CD14-positive monocyte (primary cell): Measurements from ENCODE around the gene COBLL1. TPM values are rescaled to one million over a fixed set of nuclear protein-coding genes. Genes with fewer than 3 reads are reported as not detected.

Experiments
- DNase-seq, 3 donors: peaks; one replicate each; pipeline ENCODE4 v3.0.0-alpha.2; 2011 to 2022
- H2AFZ ChIP-seq: 2 replicates; pipeline ENCODE4 v1.6.0; 2012; ENCODE audit warnings: mild to moderate bottlenecking, low read depth, low read length, inconsistent platforms; ENCODE audit not compliant: insufficient read depth, poor library complexity, severe bottlenecking
- H3K27ac ChIP-seq, 2 donors: 1 replicate in 1 of 2; 2 replicates in 1 of 2; pipeline ENCODE4 v1.5.1; 2012 to 2013; ENCODE audit warnings: low read length in 2 of 2, control low read depth in 1 of 2, inconsistent platforms in 1 of 2, low read depth in 1 of 2, mild to moderate bottlenecking in 1 of 2
- H3K27me3 ChIP-seq, 2 donors: one replicate each; pipeline versions ENCODE4 v1.6.0 to v1.6.1; 2011 to 2013; ENCODE audit warnings: low read length in 2 of 2; ENCODE audit not compliant: control insufficient read depth in 2 of 2, insufficient read depth in 2 of 2
- H3K36me3 ChIP-seq, 2 donors: replicated peaks in 1 of 2; 1 replicate in 1 of 2; 2 replicates in 1 of 2; pipeline versions ENCODE4 v1.5.1 to v1.6.1; 2012 to 2013; ENCODE audit warnings: low read length in 2 of 2, control low read depth in 1 of 2, inconsistent platforms in 1 of 2, mild to moderate bottlenecking in 1 of 2; ENCODE audit not compliant: insufficient read depth in 2 of 2, control insufficient read depth in 1 of 2
- H3K4me1 ChIP-seq, 2 donors: 1 replicate in 1 of 2; 2 replicates in 1 of 2; pipeline versions ENCODE4 v1.5.1 to v1.6.1; 2012 to 2013; ENCODE audit warnings: low read length in 2 of 2, control low read depth in 1 of 2, inconsistent platforms in 1 of 2, mild to moderate bottlenecking in 1 of 2, moderate library complexity in 1 of 2; ENCODE audit not compliant: insufficient read depth in 2 of 2, control insufficient read depth in 1 of 2
- H3K4me2 ChIP-seq: replicated peaks from 2 replicates; pipeline ENCODE3; 2012; ENCODE audit warnings: low read length, moderate library complexity, mild to moderate bottlenecking; ENCODE audit not compliant: poor library complexity, severe bottlenecking; ENCODE audit errors: extremely low read depth
- H3K4me3 ChIP-seq, 3 experiments: fragments of 200-600 bp in 1 of 3; sonication (generic) in 1 of 3; replicated peaks in 1 of 3; 1 replicate in 2 of 3; 2 replicates in 1 of 3; pipeline ENCODE4 v1.5.1; 2011 to 2013; ENCODE audit warnings: low read length in 3 of 3, mild to moderate bottlenecking in 3 of 3, control low read depth in 2 of 3, low read depth in 2 of 3, inconsistent platforms in 1 of 3, moderate library complexity in 1 of 3
- H3K79me2 ChIP-seq: 2 replicates; pipeline ENCODE4 v1.6.0; 2012; ENCODE audit warnings: mild to moderate bottlenecking, control low read depth, inconsistent platforms, low read length, moderate library complexity; ENCODE audit not compliant: insufficient read depth
- H3K9ac ChIP-seq: 2 replicates; pipeline ENCODE4 v1.6.0; 2017; ENCODE audit warnings: low read length, mild to moderate bottlenecking; ENCODE audit not compliant: insufficient read depth, poor library complexity, severe bottlenecking
- H3K9me3 ChIP-seq, 2 donors: replicated peaks in 1 of 2; 1 replicate in 1 of 2; 2 replicates in 1 of 2; pipeline versions ENCODE4 v1.5.1 to v1.6.1; 2012 to 2013; ENCODE audit warnings: low read length in 2 of 2, control low read depth in 1 of 2; ENCODE audit not compliant: control insufficient read depth in 1 of 2, insufficient read depth in 1 of 2
- H4K20me1 ChIP-seq: 2 replicates; pipeline ENCODE4 v1.6.0; 2012; ENCODE audit warnings: mild to moderate bottlenecking, low read length, control low read depth, moderate library complexity; ENCODE audit not compliant: insufficient read depth
- H3K27ac Mint-ChIP-seq, 7 donors: one replicate each; pipeline ENCODE4 v1.8.0; 2020; ENCODE audit warnings: mild to moderate bottlenecking in 7 of 7, mixed read lengths in 7 of 7, moderate library complexity in 6 of 7, inconsistent platforms in 2 of 7
- H3K27me3 Mint-ChIP-seq, 3 donors: one replicate each; pipeline ENCODE4 v1.8.0; 2021 to 2022; ENCODE audit warnings: low read depth in 3 of 3, mild to moderate bottlenecking in 3 of 3, mixed read lengths in 3 of 3, moderate library complexity in 3 of 3, inconsistent platforms in 1 of 3
- H3K36me3 Mint-ChIP-seq, 2 donors: one replicate each; pipeline ENCODE4 v1.8.0; 2020; ENCODE audit warnings: mixed read lengths in 2 of 2, inconsistent platforms in 1 of 2, mild to moderate bottlenecking in 1 of 2
- H3K4me1 Mint-ChIP-seq: one replicate; pipeline ENCODE4 v1.8.0; 2020; ENCODE audit warnings: mild to moderate bottlenecking, mixed read lengths
- H3K4me3 Mint-ChIP-seq, 2 donors: one replicate each; pipeline ENCODE4 v1.8.0; 2020; ENCODE audit warnings: mild to moderate bottlenecking in 2 of 2, mixed read lengths in 2 of 2, moderate library complexity in 1 of 2
- H3K9me3 Mint-ChIP-seq, 7 donors: one replicate each; pipeline ENCODE4 v1.8.0; 2020 to 2022; ENCODE audit warnings: mixed read lengths in 7 of 7, mild to moderate bottlenecking in 6 of 7, moderate library complexity in 6 of 7, inconsistent platforms in 2 of 7
- WGBS: methylation state at CpG from one replicate; pipeline ENCODE4 v1.1.5; 2013; ENCODE audit warnings: missing lambda C conversion rate; ENCODE audit not compliant: insufficient coverage; 5-methylcytosine and 5-hydroxymethylcytosine counted together
- intact Hi-C, 2 donors: fragments of 100-400 bp; cut with micrococcal nuclease; formaldehyde crosslinking; loops; one replicate each; pipeline versions ENCODE4 v1.15.0 to v1.15.1; 2023
- polyA plus RNA-seq, 3 donors: library from polyadenylated mRNA; depleted of rRNA in 1 of 3; unstranded in 2 of 3; stranded (reverse) in 1 of 3; fragments of 300-500 nt in 2 of 3; fragments of >200 nt in 1 of 3; fragmentation: Illumina TruSeq in 2 of 3; gene quantifications; 1 replicate in 2 of 3; 2 replicates in 1 of 3; pipeline ENCODE4 v1.2.3, GENCODE V29; 2012 to 2021
- TF ChIP-seq, protein P1 (sequence below): fragments of 200-600 bp; IDR thresholded peaks from one replicate; pipeline ENCODE4 v1.8.0; 2022; ENCODE audit warnings: antibody characterized with exemption, mild to moderate bottlenecking

Gene COBLL1
- polyA plus RNA-seq, 3 donors = 0.18 to 0.54 (median 0.24) TPM

DNA sequence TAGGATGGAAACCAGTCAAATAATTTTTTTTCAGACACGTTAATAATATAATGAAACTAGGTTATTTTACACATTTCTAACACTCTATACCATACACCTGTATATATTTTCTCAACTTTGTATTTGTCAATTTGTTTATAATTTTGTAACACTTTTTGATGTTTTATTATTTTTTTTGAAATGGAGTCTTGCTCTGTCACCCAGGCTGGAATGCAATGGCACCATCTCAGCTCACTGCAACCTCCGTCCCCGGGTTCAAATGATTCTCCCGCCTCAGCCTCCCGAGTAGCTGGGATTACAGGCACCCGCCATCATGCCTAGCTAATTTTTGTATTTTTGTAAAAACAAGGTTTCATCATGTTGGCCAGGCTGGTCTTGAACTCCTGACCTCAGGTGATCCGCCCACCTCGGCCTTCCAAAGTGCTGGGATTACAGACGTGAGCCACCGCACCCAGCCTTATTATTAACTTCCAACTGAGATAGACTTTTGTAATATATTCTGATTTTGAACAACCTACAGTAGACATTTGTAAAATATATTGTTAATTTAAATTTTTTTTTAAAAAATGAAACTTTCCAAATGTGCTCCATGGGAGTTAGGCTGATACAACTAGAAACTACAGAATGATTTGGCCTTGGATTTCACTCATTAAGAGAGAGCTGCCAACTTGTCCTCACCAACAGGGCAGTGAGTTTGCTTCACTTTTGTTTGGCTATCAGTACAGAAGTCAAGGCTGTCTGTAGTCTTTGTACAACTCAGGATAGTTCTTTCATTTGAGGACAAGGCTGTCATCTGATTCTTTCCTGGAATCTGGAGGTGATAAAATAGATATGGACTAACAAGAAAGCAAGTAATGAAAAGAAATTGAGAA lies 33.9 kb upstream of the COBLL1 start:
- Histone ChIP-seq H3K27me3 (no peaks in the 10 kb centered on the region), H3K4me1 (no peaks in the 10 kb centered on the region), H2AFZ (no peak overlapping the region), H4K20me1 (no peaks in the 10 kb centered on the region), H3K4me3 (no peak overlapping the region), H3K9ac (no peak overlapping the region), H3K27ac (no peak overlapping the region), H3K36me3 (no peaks in the 10 kb centered on the region), H3K4me2 (no peak overlapping the region), H3K9me3 (no peaks in the 10 kb centered on the region), H3K79me2 (no peaks in the 10 kb centered on the region)
- H3K9me3 Mint-ChIP-seq = peaks cover 0 to 3% (median 0%) of the 10 kb centered on the region in 7 donors
- H3K27me3 Mint-ChIP-seq = peaks cover 0 to 4% (median 0%) of the 10 kb centered on the region in 3 donors
- DNase-seq = no peak
- intact Hi-C loops = no loop called here
- 100% methylated on average over 4 of the region's 10 CpGs for WGBS
- no peaks in the 10 kb centered on the region for H3K36me3 Mint-ChIP-seq
- H3K4me3 Mint-ChIP-seq = no peak overlapping the region
- peaks cover 6% of the 10 kb centered on the region for H3K4me1 Mint-ChIP-seq
- TF ChIP-seq, protein P1, sequence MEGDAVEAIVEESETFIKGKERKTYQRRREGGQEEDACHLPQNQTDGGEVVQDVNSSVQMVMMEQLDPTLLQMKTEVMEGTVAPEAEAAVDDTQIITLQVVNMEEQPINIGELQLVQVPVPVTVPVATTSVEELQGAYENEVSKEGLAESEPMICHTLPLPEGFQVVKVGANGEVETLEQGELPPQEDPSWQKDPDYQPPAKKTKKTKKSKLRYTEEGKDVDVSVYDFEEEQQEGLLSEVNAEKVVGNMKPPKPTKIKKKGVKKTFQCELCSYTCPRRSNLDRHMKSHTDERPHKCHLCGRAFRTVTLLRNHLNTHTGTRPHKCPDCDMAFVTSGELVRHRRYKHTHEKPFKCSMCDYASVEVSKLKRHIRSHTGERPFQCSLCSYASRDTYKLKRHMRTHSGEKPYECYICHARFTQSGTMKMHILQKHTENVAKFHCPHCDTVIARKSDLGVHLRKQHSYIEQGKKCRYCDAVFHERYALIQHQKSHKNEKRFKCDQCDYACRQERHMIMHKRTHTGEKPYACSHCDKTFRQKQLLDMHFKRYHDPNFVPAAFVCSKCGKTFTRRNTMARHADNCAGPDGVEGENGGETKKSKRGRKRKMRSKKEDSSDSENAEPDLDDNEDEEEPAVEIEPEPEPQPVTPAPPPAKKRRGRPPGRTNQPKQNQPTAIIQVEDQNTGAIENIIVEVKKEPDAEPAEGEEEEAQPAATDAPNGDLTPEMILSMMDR = no peak
- H3K27ac Mint-ChIP-seq = no peak overlapping the region

DNA sequence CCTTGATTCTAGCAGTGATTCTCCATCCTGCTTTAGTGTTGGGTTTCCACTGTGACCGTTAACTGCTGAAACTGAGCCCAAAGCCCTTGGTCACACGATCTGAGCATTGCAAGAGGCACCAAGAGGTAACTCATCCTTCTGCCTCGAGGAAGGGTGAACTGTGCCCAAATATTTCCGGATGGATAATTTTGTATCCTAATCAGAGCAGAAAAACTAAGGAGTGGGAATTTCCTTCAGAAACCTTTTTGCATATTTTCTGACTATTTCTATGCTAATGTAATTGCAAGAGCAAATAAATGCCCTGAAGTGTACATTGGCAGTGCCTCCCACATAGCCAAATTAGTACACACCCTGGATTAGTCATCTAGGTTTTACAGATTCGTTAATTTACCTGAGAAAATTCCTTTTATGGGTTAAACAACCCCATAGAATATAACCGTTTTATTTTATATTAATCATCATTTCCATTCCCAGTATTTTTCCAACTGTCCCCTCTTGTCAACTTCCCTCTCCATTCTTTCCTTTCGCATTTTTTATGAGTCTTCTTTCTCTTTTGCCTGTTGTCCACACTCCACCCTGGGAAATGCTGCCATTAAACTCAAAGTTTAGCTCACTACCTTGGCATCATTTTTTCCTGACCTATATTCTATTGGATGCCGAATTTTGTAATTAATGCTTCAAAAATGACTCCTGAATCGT lies 31.7 kb upstream of the COBLL1 start:
- DNase-seq = no peak
- 90% methylated on average over 4 of the region's 9 CpGs for WGBS
- no peak overlapping the region for H3K4me2 ChIP-seq
- H3K4me1 Mint-ChIP-seq = peaks cover 6% of the 10 kb centered on the region
- no peaks in the 10 kb centered on the region for H4K20me1 ChIP-seq
- H3K27ac Mint-ChIP-seq = no peak overlapping the region
- H3K27me3 Mint-ChIP-seq = peaks cover 0 to 4% (median 0%) of the 10 kb centered on the region in 3 donors
- H3K79me2 ChIP-seq = no peaks in the 10 kb centered on the region
- no peaks in the 10 kb centered on the region for H3K36me3 ChIP-seq
- peaks cover 0 to 2% (median 0%) of the 10 kb centered on the region in 7 donors for H3K9me3 Mint-ChIP-seq
- intact Hi-C loops = no loop called here
- H3K9ac ChIP-seq = no peak overlapping the region
- TF ChIP-seq, protein P1 = no peak
- H3K4me3 Mint-ChIP-seq = no peak overlapping the region
- H3K27me3 ChIP-seq = no peaks in the 10 kb centered on the region
- H3K4me1 ChIP-seq = no peaks in the 10 kb centered on the region
- no peak overlapping the region for H3K27ac ChIP-seq
- no peak overlapping the region for H2AFZ ChIP-seq
- H3K9me3 ChIP-seq = no peaks in the 10 kb centered on the region
- H3K4me3 ChIP-seq = no peak overlapping the region
- no peaks in the 10 kb centered on the region for H3K36me3 Mint-ChIP-seq
